Measurements from ENCODE around the gene EPHA3. TPM values are rescaled to one million over a fixed set of nuclear protein-coding genes. Genes with fewer than 3 reads are reported as not detected.
A peak's percentile ranks its signal among the peaks of the same experiment; 100 is the strongest.

Gene EPHA3
- total and polyA plus RNA-seq, 8 donors: 0.29 to 33.9 (median 0.81) TPM

DNA sequence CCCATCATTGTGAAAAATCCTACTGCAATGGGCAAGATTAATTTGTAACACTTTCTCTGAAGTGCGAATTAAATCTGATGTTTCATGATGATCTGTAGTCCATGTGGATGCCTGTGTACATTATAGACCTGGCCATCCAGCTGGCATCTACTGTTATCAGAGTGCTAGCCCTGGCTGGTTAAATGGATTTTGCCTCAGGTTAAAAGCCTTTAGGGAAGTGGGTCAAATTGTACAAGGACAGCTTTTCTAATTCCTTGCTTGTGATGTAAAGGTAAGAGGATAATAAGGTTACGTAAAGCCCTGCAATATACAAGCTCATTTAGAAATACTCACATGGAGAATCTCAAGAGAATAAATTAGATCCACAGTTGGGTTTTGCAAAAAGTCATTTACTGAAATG lies 138.2 kb downstream of the EPHA3 start:
- intact Hi-C loops (cut with DNase I; ENCODE audit: low total_unique reads): no loop called here
- H3K4me1 ChIP-seq: no peaks in the 10 kb centered on the region
- no peak for TF ChIP-seq EP300 (IDR thresholded peaks at IDR 0.05)
- no peak for TF ChIP-seq POLR2A (IDR thresholded peaks at IDR 0.05)
- TF ChIP-seq POLR2AphosphoS5 (IDR thresholded peaks at IDR 0.05): no peak
- TF ChIP-seq, protein P1, sequence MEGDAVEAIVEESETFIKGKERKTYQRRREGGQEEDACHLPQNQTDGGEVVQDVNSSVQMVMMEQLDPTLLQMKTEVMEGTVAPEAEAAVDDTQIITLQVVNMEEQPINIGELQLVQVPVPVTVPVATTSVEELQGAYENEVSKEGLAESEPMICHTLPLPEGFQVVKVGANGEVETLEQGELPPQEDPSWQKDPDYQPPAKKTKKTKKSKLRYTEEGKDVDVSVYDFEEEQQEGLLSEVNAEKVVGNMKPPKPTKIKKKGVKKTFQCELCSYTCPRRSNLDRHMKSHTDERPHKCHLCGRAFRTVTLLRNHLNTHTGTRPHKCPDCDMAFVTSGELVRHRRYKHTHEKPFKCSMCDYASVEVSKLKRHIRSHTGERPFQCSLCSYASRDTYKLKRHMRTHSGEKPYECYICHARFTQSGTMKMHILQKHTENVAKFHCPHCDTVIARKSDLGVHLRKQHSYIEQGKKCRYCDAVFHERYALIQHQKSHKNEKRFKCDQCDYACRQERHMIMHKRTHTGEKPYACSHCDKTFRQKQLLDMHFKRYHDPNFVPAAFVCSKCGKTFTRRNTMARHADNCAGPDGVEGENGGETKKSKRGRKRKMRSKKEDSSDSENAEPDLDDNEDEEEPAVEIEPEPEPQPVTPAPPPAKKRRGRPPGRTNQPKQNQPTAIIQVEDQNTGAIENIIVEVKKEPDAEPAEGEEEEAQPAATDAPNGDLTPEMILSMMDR (IDR thresholded peaks at IDR 0.05): no peak
- H3K36me3 ChIP-seq: no peaks in the 10 kb centered on the region
- H3K27me3 ChIP-seq: no peaks in the 10 kb centered on the region
- H3K27ac ChIP-seq: no peak overlapping the region
- no peaks in the 10 kb centered on the region for H3K9me3 ChIP-seq
- 92 to 100% (median 95%) methylated on average over 2 of the region's 2 CpGs for WGBS, 5 donors
- no peak overlapping the region for H3K4me3 ChIP-seq
- DNase-seq: no peak

DNA sequence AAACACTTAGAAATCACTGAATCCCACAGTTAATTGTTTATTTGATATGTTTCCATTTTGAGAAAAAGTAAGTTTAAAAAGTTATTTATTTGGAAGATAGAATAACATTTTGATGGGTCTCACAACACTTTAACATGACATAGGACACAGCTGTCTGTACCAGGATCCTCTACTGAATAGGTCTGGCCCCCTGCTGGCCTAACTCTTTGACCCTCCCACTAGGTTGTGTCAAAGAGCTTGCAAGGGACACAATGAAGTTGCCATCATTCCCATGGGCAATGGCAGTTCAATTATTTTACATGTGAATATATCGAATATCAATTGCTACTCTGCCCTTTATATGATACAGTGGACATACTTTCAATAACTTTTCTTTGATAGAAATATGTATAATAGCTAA lies 138.9 kb downstream of the EPHA3 start:
- no peak overlapping the region for H3K4me3 ChIP-seq
- intact Hi-C loops (cut with DNase I; ENCODE audit: low total_unique reads): no loop called here
- no peak overlapping the region for H3K27ac ChIP-seq
- no peaks in the 10 kb centered on the region for H3K9me3 ChIP-seq
- WGBS, 5 donors: 74 to 82% (median 77%) methylated on average over 1 of the region's 1 CpG
- no peak for DNase-seq
- no peaks in the 10 kb centered on the region for H3K36me3 ChIP-seq
- H3K27me3 ChIP-seq: no peaks in the 10 kb centered on the region
- no peaks in the 10 kb centered on the region for H3K4me1 ChIP-seq
- TF ChIP-seq, protein P1 (IDR thresholded peaks at IDR 0.05): no peak
- TF ChIP-seq EP300 (IDR thresholded peaks at IDR 0.05): no peak

DNA sequence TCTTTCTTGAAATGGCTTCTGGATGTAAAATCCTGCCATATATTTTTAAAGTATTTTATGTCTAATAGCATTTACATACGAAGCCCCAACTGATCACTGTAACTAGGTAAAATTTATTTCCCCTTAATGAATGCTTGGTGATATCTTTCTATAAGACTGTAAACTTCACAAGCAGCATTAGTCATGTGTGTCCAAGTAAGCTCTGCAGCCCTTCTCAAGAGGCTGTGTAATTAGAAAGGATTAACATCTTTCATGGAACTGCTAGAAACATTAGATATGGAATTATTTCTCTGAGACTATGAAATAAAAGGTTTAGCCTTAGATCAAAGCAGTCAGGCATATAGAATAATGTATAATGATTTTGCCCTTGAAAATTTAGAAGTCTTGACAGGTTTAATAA lies 143.3 kb downstream of the EPHA3 start:
- H3K4me1 ChIP-seq: no peaks in the 10 kb centered on the region
- H3K27me3 ChIP-seq: no peaks in the 10 kb centered on the region
- no peaks in the 10 kb centered on the region for H3K36me3 ChIP-seq
- no peak for DNase-seq
- TF ChIP-seq EP300 (IDR thresholded peaks at IDR 0.05) (no peak), POLR2A (IDR thresholded peaks at IDR 0.05) (no peak), POLR2AphosphoS5 (IDR thresholded peaks at IDR 0.05) (no peak)
- TF ChIP-seq, protein P1 (IDR thresholded peaks at IDR 0.05): no peak
- no peaks in the 10 kb centered on the region for H3K9me3 ChIP-seq
- no peak overlapping the region for H3K4me3 ChIP-seq
- H3K27ac ChIP-seq: no peak overlapping the region
- WGBS, 5 donors: 70 to 85% (median 78%) methylated on average over 1 of the region's 1 CpG
- intact Hi-C loops (cut with DNase I; ENCODE audit: low total_unique reads): no loop called here

DNA sequence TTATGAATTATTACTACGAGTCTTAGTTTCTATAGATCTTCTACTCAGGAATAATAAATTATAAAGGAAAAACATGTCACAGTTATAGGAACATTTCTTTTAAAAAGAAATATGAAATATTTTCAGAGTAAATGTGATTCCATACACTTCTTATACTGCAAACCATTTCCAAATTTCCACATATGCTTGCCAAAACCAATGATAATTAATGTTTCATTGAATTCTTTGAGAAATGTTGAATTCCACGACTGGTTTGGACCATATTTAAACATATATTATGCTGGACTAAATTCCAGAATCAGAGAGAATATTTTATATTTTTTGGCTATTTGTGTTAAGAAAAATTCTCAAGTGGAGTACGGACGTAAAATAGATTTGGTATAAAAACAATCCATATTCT lies 144.6 kb downstream of the EPHA3 start:
- Histone ChIP-seq H3K4me3 (no peak overlapping the region), H3K27me3 (no peaks in the 10 kb centered on the region), H3K27ac (no peak overlapping the region), H3K4me1 (no peaks in the 10 kb centered on the region), H3K9me3 (no peaks in the 10 kb centered on the region), H3K36me3 (no peaks in the 10 kb centered on the region)
- WGBS, 5 donors: 80 to 91% (median 88%) methylated on average over 4 of the region's 4 CpGs
- DNase-seq: peak in 1 of 2 donors; percentile 16
- intact Hi-C loops (cut with DNase I; ENCODE audit: low total_unique reads): no loop called here
- TF ChIP-seq, protein P1 (IDR thresholded peaks at IDR 0.05): no peak
- TF ChIP-seq EP300 (IDR thresholded peaks at IDR 0.05) (no peak), POLR2A (IDR thresholded peaks at IDR 0.05) (no peak), POLR2AphosphoS5 (IDR thresholded peaks at IDR 0.05) (no peak)

Measured in stomach (tissue), 9 donors.